SK-N-SH (cell line): Measurements from ENCODE around the gene GNB2. TPM values are rescaled to one million over a fixed set of nuclear protein-coding genes. Genes with fewer than 3 reads are reported as not detected.

Experiments
- CTCF ChIA-PET: fragments of 300-600, 350-600 bp; formaldehyde crosslinking; extraction: SDS; loops from one replicate; lab custom pipeline; 2021; lab: Yijun Ruan, JAX
- POLR2A ChIA-PET: fragments of 350-600 bp; sonication (Branson Sonifier 250); formaldehyde crosslinking; extraction: SDS; loops from one replicate; lab custom pipeline; 2020; ENCODE audit warnings: antibody characterized with exemption, inconsistent platforms; lab: Yijun Ruan, JAX
- DNase-seq: peaks from one replicate; pipeline ENCODE4 v3.0.0; 2012
- H2AFZ ChIP-seq: fragments of 200-600 bp; sonication (generic); 2 replicates; pipeline ENCODE4 v1.8.1; 2016; ENCODE audit warnings: antibody characterized with exemption, mild to moderate bottlenecking, low read depth
- H3F3A ChIP-seq: fragments of 200-600 bp; sonication (generic); replicated peaks from 2 replicates; pipeline ENCODE3; 2016; ENCODE audit warnings: antibody characterized with exemption, mild to moderate bottlenecking; ENCODE audit not compliant: insufficient read depth
- H3K27ac ChIP-seq, 2 experiments: fragments of 200-500 bp in 1 of 2; fragments of 200-600 bp in 1 of 2; sonication (Bioruptor generic) in 1 of 2; sonication (generic), shearing (Covaris generic) in 1 of 2; 2 replicates each; pipeline versions ENCODE4 v1.5.1 to v1.6.1; 2014 to 2016; ENCODE audit warnings: low read depth in 2 of 2, inconsistent platforms in 1 of 2, low read length in 1 of 2, mild to moderate bottlenecking in 1 of 2, mixed read lengths in 1 of 2
- H3K27me3 ChIP-seq: fragments of 200-600 bp; sonication (generic), shearing (Covaris generic); 2 replicates; pipeline ENCODE4 v1.6.1; 2016; ENCODE audit warnings: mixed run types; ENCODE audit not compliant: insufficient read depth
- H3K36me3 ChIP-seq, 2 experiments: fragments of 200-500 bp in 1 of 2; fragments of 200-600 bp in 1 of 2; sonication (Bioruptor generic) in 1 of 2; sonication (generic) in 1 of 2; replicated peaks in 1 of 2; 2 replicates each; pipeline versions ENCODE3 to v1.5.1; 2014 to 2016; ENCODE audit warnings: low read length in 1 of 2, mild to moderate bottlenecking in 1 of 2; ENCODE audit not compliant: insufficient read depth in 2 of 2, control insufficient read depth in 1 of 2
- H3K4me1 ChIP-seq, 2 experiments: fragments of 200-500 bp in 1 of 2; fragments of 200-600 bp in 1 of 2; sonication (Bioruptor generic) in 1 of 2; sonication (generic), shearing (Covaris generic) in 1 of 2; 2 replicates each; pipeline versions ENCODE4 v1.5.1 to v1.6.1; 2014 to 2016; ENCODE audit warnings: low read depth in 1 of 2, low read length in 1 of 2, mixed run types in 1 of 2; ENCODE audit not compliant: insufficient read depth in 2 of 2, control insufficient read depth in 1 of 2
- H3K4me2 ChIP-seq: fragments of 200-600 bp; sonication (generic), shearing (Covaris generic); 2 replicates; pipeline ENCODE4 v1.6.1; 2017; ENCODE audit warnings: mixed run types
- H3K4me3 ChIP-seq, 2 experiments: fragments of 200-500 bp in 1 of 2; fragments of 200-600 bp in 1 of 2; sonication (Bioruptor generic) in 1 of 2; sonication (generic), shearing (Covaris generic) in 1 of 2; 2 replicates each; pipeline versions ENCODE4 v1.5.1 to v1.8.1; 2014 to 2016; ENCODE audit warnings: low read depth in 2 of 2, inconsistent platforms in 1 of 2, low read length in 1 of 2, mild to moderate bottlenecking in 1 of 2, mixed read lengths in 1 of 2, moderate library complexity in 1 of 2
- H3K79me2 ChIP-seq: fragments of 200-600 bp; sonication (generic); 2 replicates; pipeline ENCODE4 v1.8.1; 2017; ENCODE audit warnings: mild to moderate bottlenecking; ENCODE audit not compliant: insufficient read depth
- H3K9ac ChIP-seq: fragments of 200-600 bp; sonication (generic); 2 replicates; pipeline ENCODE4 v1.6.1; 2017; ENCODE audit warnings: mixed run types
- H3K9me2 ChIP-seq: fragments of 200-600 bp; sonication (generic); 2 replicates; pipeline ENCODE4 v1.6.1; 2017; ENCODE audit warnings: mixed run types
- H3K9me3 ChIP-seq: fragments of 200-600 bp; sonication (generic); 2 replicates; pipeline ENCODE4 v1.6.1; 2017; ENCODE audit warnings: mixed run types, mild to moderate bottlenecking, moderate library complexity
- H4K20me1 ChIP-seq: fragments of 200-600 bp; sonication (generic); 2 replicates; pipeline ENCODE4 v1.6.1; 2017; ENCODE audit warnings: mild to moderate bottlenecking, mixed run types; ENCODE audit not compliant: insufficient read depth
- CHD2 ChIP-seq: fragments of 150-350 bp; IDR thresholded peaks from 2 replicates; pipeline ENCODE4 v1.6.1; 2018; ENCODE audit warnings: low read length; ENCODE audit not compliant: partially characterized antibody
- JUND ChIP-seq: IDR thresholded peaks from 2 replicates; pipeline ENCODE4 v1.4.0; 2012
- MXI1 ChIP-seq: IDR thresholded peaks from 2 replicates; pipeline ENCODE4 v1.6.1; 2012; ENCODE audit warnings: mild to moderate bottlenecking, low read depth, low read length, improper control_type of control experiment
- POLR2AphosphoS5 ChIP-seq: IDR thresholded peaks from 2 replicates; pipeline ENCODE4 v1.6.1; 2012; ENCODE audit warnings: low read depth, low read length
- RAD21 ChIP-seq: IDR thresholded peaks from 2 replicates; pipeline ENCODE4 v1.6.1; 2012; ENCODE audit warnings: mild to moderate bottlenecking, low read length
- TCF12 ChIP-seq: IDR thresholded peaks from 2 replicates; pipeline ENCODE4 v1.4.0; 2012
- USF1 ChIP-seq: IDR thresholded peaks from 2 replicates; pipeline ENCODE4 v1.4.0; 2012; ENCODE audit warnings: low read depth, borderline replicate concordance
- USF2 ChIP-seq: fragments of 150-350 bp; IDR thresholded peaks from 2 replicates; pipeline ENCODE4 v1.6.1; 2017; ENCODE audit warnings: antibody characterized with exemption, low read length, low read depth, borderline replicate concordance
- WGBS: methylation state at CpG from one replicate; pipeline ENCODE4 v1.1.6; 2017; ENCODE audit warnings: low lambda C conversion rate; 5-methylcytosine and 5-hydroxymethylcytosine counted together
- polyA plus RNA-seq, 3 experiments: library from polyadenylated mRNA; depleted of rRNA; stranded (reverse); fragments of >200 nt; gene quantifications; 2 replicates each; pipeline ENCODE4 v1.2.3, GENCODE V29; 2012
- TF ChIP-seq, protein P1 (sequence below): IDR thresholded peaks from 2 replicates; pipeline ENCODE4 v1.4.0; 2012; ENCODE audit warnings: low read depth
- TF ChIP-seq, protein P2 (sequence below): IDR thresholded peaks from 2 replicates; pipeline ENCODE4 v1.4.0; 2012; ENCODE audit warnings: low read depth, borderline replicate concordance

The GNB2 gene
- polyA plus RNA-seq, 1 of the 3 experiments (the other 2 are of a cell fraction), result 398 TPM

GRCh38 chr7:100684534-100685042 is 11.0 kb downstream of the GNB2 start (continued):
- no peak for TF ChIP-seq USF1

- H3K4me1 ChIP-seq, result no peaks in the 10 kb centered on the region; a peak in 1 of 4 replicates
These were observed 11.6 kb downstream of the GNB2 start for GRCh38 chr7:100685049-100685605.

More at GRCh38 chr7:100685049-100685605, 11.6 kb downstream of the GNB2 start:
- H3F3A ChIP-seq, result peaks cover 26% of the 10 kb centered on the region
- H3K9me2 ChIP-seq, result no peaks in the 10 kb centered on the region
- no peak overlapping the region for H2AFZ ChIP-seq
- H3K9ac ChIP-seq, result no peak overlapping the region
- H3K4me3 ChIP-seq, result no peak overlapping the region
- H3K36me3 ChIP-seq, result peaks cover 21 to 91% of the 10 kb centered on the region in 2 experiments
- peaks cover 20% of the 10 kb centered on the region for H3K79me2 ChIP-seq
- peak; percentile 40 for DNase-seq
- POLR2A ChIA-PET, result no interaction called here
- H3K4me2 ChIP-seq, result no peak overlapping the region
- 85% methylated on average over 13 of the region's 18 CpGs for WGBS
- H3K27me3 ChIP-seq, result no peaks in the 10 kb centered on the region
- peaks cover 34% of the 10 kb centered on the region for H4K20me1 ChIP-seq
- TF ChIP-seq, protein P1, sequence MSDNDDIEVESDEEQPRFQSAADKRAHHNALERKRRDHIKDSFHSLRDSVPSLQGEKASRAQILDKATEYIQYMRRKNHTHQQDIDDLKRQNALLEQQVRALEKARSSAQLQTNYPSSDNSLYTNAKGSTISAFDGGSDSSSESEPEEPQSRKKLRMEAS, result no peak
- TF ChIP-seq USF2, result no peak
- TF ChIP-seq CHD2, result no peak
- no peak for TF ChIP-seq MXI1
- no peak for TF ChIP-seq RAD21
- no peak for TF ChIP-seq JUND
- no peak for TF ChIP-seq POLR2AphosphoS5
- TF ChIP-seq TCF12, result no peak
- TF ChIP-seq, protein P2, sequence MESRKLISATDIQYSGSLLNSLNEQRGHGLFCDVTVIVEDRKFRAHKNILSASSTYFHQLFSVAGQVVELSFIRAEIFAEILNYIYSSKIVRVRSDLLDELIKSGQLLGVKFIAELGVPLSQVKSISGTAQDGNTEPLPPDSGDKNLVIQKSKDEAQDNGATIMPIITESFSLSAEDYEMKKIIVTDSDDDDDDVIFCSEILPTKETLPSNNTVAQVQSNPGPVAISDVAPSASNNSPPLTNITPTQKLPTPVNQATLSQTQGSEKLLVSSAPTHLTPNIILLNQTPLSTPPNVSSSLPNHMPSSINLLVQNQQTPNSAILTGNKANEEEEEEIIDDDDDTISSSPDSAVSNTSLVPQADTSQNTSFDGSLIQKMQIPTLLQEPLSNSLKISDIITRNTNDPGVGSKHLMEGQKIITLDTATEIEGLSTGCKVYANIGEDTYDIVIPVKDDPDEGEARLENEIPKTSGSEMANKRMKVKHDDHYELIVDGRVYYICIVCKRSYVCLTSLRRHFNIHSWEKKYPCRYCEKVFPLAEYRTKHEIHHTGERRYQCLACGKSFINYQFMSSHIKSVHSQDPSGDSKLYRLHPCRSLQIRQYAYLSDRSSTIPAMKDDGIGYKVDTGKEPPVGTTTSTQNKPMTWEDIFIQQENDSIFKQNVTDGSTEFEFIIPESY, result no peak
- CTCF ChIA-PET, result interaction anchor here (0.7 to 3.5 kb wide), 7 partner anchors 8 to 203 kb away, joined by 3 to 23 read pairs (median 4); partner anchors contain the start of genes GIGYF1, MOSPD3 and POP7
- H3K9me3 ChIP-seq, result no peaks in the 10 kb centered on the region
- no peak overlapping the region for H3K27ac ChIP-seq
